NB4 (cell line): ENCODE measurements around the gene CFAP57.

Experiments used
- DNase-seq: peaks from one replicate; pipeline ENCODE4 v3.0.0; 2010; ENCODE audit warnings: low read depth
- H3K4me3 ChIP-seq: one replicate; pipeline ENCODE4 v1.5.1; 2011; ENCODE audit warnings: mild to moderate bottlenecking, low read depth, low read length, moderate library complexity
- CTCF ChIP-seq: IDR thresholded peaks from one replicate; pipeline ENCODE4 v1.5.1; 2012; ENCODE audit warnings: low read depth, low read length
- MAX ChIP-seq: IDR thresholded peaks from 2 replicates; pipeline ENCODE4 v1.6.1; 2011; ENCODE audit warnings: low read depth, low read length
- MYC ChIP-seq: IDR thresholded peaks from 2 replicates; pipeline ENCODE4 v1.6.1; 2011; ENCODE audit warnings: low read depth, low read length
- POLR2A ChIP-seq: IDR thresholded peaks from 2 replicates; pipeline ENCODE4 v1.6.1; 2011; ENCODE audit warnings: mild to moderate bottlenecking; ENCODE audit not compliant: insufficient read length; ENCODE audit errors: extremely low read depth

Gene CFAP57

GRCh38 chr1:43288785-43289706, 116.9 kb downstream of the CFAP57 start:
- no peak overlapping the region for H3K4me3 ChIP-seq
- no peak for DNase-seq
- no peak for TF ChIP-seq POLR2A
- TF ChIP-seq CTCF, result no peak
- TF ChIP-seq MYC, result no peak
- TF ChIP-seq MAX, result no peak

- no peak for TF ChIP-seq POLR2A
- no peak for TF ChIP-seq CTCF
- TF ChIP-seq MYC, result no peak
- H3K4me3 ChIP-seq, result no peak overlapping the region
- no peak for DNase-seq
Observed at GRCh38 chr1:43292216-43292615, 120.1 kb downstream of the CFAP57 start.

GRCh38 chr1:43292679-43293078, 120.5 kb downstream of the CFAP57 start:
- no peak for DNase-seq
- H3K4me3 ChIP-seq, result no peak overlapping the region
- no peak for TF ChIP-seq POLR2A
- TF ChIP-seq MYC, result no peak
- no peak for TF ChIP-seq CTCF
- no peak for TF ChIP-seq MAX

GRCh38 chr1:43293176-43293575, 121.0 kb downstream of the CFAP57 start:
- TF ChIP-seq CTCF (no peak), MYC (no peak), MAX (no peak), POLR2A (no peak)
- DNase-seq, result no peak
- no peak overlapping the region for H3K4me3 ChIP-seq

GRCh38 chr1:43293896-43294760, 122.0 kb downstream of the CFAP57 start:
- TF ChIP-seq POLR2A (no peak), CTCF (no peak), MYC (no peak), MAX (no peak)
- no peak overlapping the region for H3K4me3 ChIP-seq
- no peak for DNase-seq
